Neuron (in vitro differentiated cells): Measurements from ENCODE around the gene TEX14.
A peak's percentile ranks its signal among the peaks of the same experiment; 100 is the strongest.

Experiments used
- H2AFZ ChIP-seq: one replicate; pipeline ENCODE4 v1.6.1; 2013; ENCODE audit warnings: low read depth, mild to moderate bottlenecking, inconsistent platforms, low read length, moderate library complexity
- H3K27me3 ChIP-seq: one replicate; pipeline ENCODE4 v1.6.1; 2013; ENCODE audit warnings: low read length; ENCODE audit not compliant: insufficient read depth
- H3K36me3 ChIP-seq: one replicate; pipeline ENCODE4 v1.6.1; 2013; ENCODE audit warnings: low read length; ENCODE audit not compliant: insufficient read depth
- H3K4me1 ChIP-seq: one replicate; pipeline ENCODE4 v1.6.1; 2013; ENCODE audit warnings: low read length; ENCODE audit not compliant: insufficient read depth
- H3K4me3 ChIP-seq: 2 replicates; pipeline ENCODE4 v1.5.1; 2013; ENCODE audit warnings: mild to moderate bottlenecking, low read length, moderate library complexity
- H3K9me3 ChIP-seq: one replicate; pipeline ENCODE4 v1.6.1; 2013; ENCODE audit warnings: low read length

Gene TEX14

GRCh38 chr17:58513965-58514769 lies 177.7 kb downstream of the TEX14 start, which contains the start of gene MTMR4:
Gene MTMR4 (minus strand): TSS chr17:58514638. CDS start chr17:58514407, 231 bp downstream.
- H3K9me3 ChIP-seq, result no peaks in the 10 kb centered on the region
- H3K27me3 ChIP-seq, result no peaks in the 10 kb centered on the region
- peaks cover 27% of the 10 kb centered on the region for H3K4me1 ChIP-seq

GRCh38 chr17:58513267-58513964 lies 178.4 kb downstream of the TEX14 start:
- Histone ChIP-seq H3K4me3 (peak overlapping the region; percentile 73), H3K9me3 (no peaks in the 10 kb centered on the region), H3K4me1 (peaks cover 23% of the 10 kb centered on the region), H3K27me3 (no peaks in the 10 kb centered on the region), H2AFZ (no peak overlapping the region), H3K36me3 (peaks cover 45% of the 10 kb centered on the region)

More at GRCh38 chr17:58513965-58514769, 177.7 kb downstream of the TEX14 start, which contains the start of gene MTMR4:
- Histone ChIP-seq H3K36me3 (peaks cover 37% of the 10 kb centered on the region), H3K4me3 (peak within 1 kb of the TSS; percentile 73), H2AFZ (peak within 1 kb of the TSS; percentile 71)

- Histone ChIP-seq H3K4me3 (no peak overlapping the region), H3K4me1 (peaks cover 13% of the 10 kb centered on the region), H3K36me3 (peaks cover 73% of the 10 kb centered on the region), H2AFZ (no peak overlapping the region), H3K9me3 (no peaks in the 10 kb centered on the region), H3K27me3 (no peaks in the 10 kb centered on the region)
Measured at GRCh38 chr17:58510075-58510474, 181.8 kb downstream of the TEX14 start.

- no peak overlapping the region for H2AFZ ChIP-seq
- peaks cover 8% of the 10 kb centered on the region for H3K4me1 ChIP-seq
- H3K4me3 ChIP-seq, result no peak overlapping the region
- H3K27me3 ChIP-seq, result no peaks in the 10 kb centered on the region
- no peaks in the 10 kb centered on the region for H3K9me3 ChIP-seq
- H3K36me3 ChIP-seq, result peaks cover 89% of the 10 kb centered on the region
Measured at GRCh38 chr17:58508341-58509067, 183.3 kb downstream of the TEX14 start.

GRCh38 chr17:58507123-58507634 lies 184.7 kb downstream of the TEX14 start:
- Histone ChIP-seq H3K9me3 (no peaks in the 10 kb centered on the region), H3K36me3 (peaks cover 95% of the 10 kb centered on the region), H3K4me3 (no peak overlapping the region), H3K4me1 (no peaks in the 10 kb centered on the region), H3K27me3 (no peaks in the 10 kb centered on the region), H2AFZ (no peak overlapping the region)
